HCT116 (cell line): Measurements from ENCODE around the gene MISP. TPM values are rescaled to one million over a fixed set of nuclear protein-coding genes. Genes with fewer than 3 reads are reported as not detected.

Experiments
- ATAC-seq: fragments of 200-7000 bp; cut with Tn5 transposase; 2 replicates; pipeline ENCODE4 v1.9.1; 2020; ENCODE audit warnings: mild to moderate bottlenecking, moderate library complexity
- BruUV-seq: library from RNA; stranded (reverse); fragments of 400-500 nt; replicated peaks from 2 replicates; lab custom pipeline; 2021; lab: Mats Ljungman, UMichigan
- CTCF ChIA-PET: fragments of 300-600 bp; sonication (Branson Sonifier 250); formaldehyde crosslinking; loops from one replicate; lab custom pipeline; 2021; ENCODE audit warnings: antibody characterized with exemption; lab: Charles Lee
- POLR2A ChIA-PET: fragments of 300-600, 350-600 bp; sonication (Branson Sonifier 250); formaldehyde crosslinking; loops from one replicate; lab custom pipeline; 2021; ENCODE audit warnings: antibody characterized with exemption; lab: Charles Lee
- RAD21 ChIA-PET, 2 experiments: fragments of 300-600 bp; sonication (Branson Sonifier 250); formaldehyde crosslinking; loops; one replicate each; lab custom pipeline; 2023; ENCODE audit warnings: low total read pairs in 2 of 2; ENCODE audit not compliant: uncharacterized antibody in 2 of 2, unreplicated experiment in 2 of 2, low non-redundant PET in 1 of 2; lab: Charles Lee
- DNase-seq: peaks from one replicate; pipeline ENCODE4 v3.0.0-alpha.2; 2010; ENCODE audit warnings: low read depth, low spot score
- H2AFZ ChIP-seq: fragments of 200-600 bp; shearing (Covaris generic), sonication (generic); 2 replicates; pipeline ENCODE4 v1.6.1; 2017; ENCODE audit warnings: low read depth, mixed run types, mixed read lengths, antibody characterized with exemption, low read length; ENCODE audit not compliant: poor library complexity, severe bottlenecking
- H3K27ac ChIP-seq: 2 replicates; pipeline ENCODE4 v1.5.1; 2012; ENCODE audit warnings: low read depth, low read length
- H3K27me3 ChIP-seq: fragments of 200-600 bp; sonication (generic); 2 replicates; pipeline ENCODE4 v1.6.1; 2016; ENCODE audit warnings: mixed run types, low read length, mixed read lengths; ENCODE audit not compliant: insufficient read depth
- H3K36me3 ChIP-seq, 2 experiments: fragments of 200-500 bp in 1 of 2; fragments of 200-600 bp in 1 of 2; sonication (Bioruptor generic) in 1 of 2; sonication (generic) in 1 of 2; 2 replicates each; pipeline versions ENCODE4 v1.5.1 to v1.6.1; 2014 to 2016; ENCODE audit warnings: low read length in 2 of 2, inconsistent platforms in 1 of 2, mixed read lengths in 1 of 2, mixed run types in 1 of 2; ENCODE audit not compliant: insufficient read depth in 2 of 2, control insufficient read depth in 1 of 2
- H3K4me1 ChIP-seq, 2 experiments: fragments of 200-600 bp in 1 of 2; sonication (generic) in 1 of 2; 2 replicates each; pipeline versions ENCODE4 v1.5.1 to v1.6.1; 2012 to 2017; ENCODE audit warnings: low read length in 2 of 2, inconsistent platforms in 1 of 2, mild to moderate bottlenecking in 1 of 2, mixed read lengths in 1 of 2, mixed run types in 1 of 2, moderate library complexity in 1 of 2; ENCODE audit not compliant: insufficient read depth in 2 of 2, control insufficient read depth in 1 of 2
- H3K4me2 ChIP-seq: fragments of 200-600 bp; sonication (generic); 2 replicates; pipeline ENCODE4 v1.6.1; 2017; ENCODE audit warnings: mixed run types, low read length, mixed read lengths
- H3K4me3 ChIP-seq, 2 experiments: fragments of 200-600 bp in 1 of 2; sonication (generic) in 1 of 2; replicated peaks in 1 of 2; 2 replicates each; pipeline ENCODE4 v1.5.1; 2011 to 2016; ENCODE audit warnings: low read length in 2 of 2, control low read depth in 1 of 2, low read depth in 1 of 2, mild to moderate bottlenecking in 1 of 2, mixed read lengths in 1 of 2, mixed run types in 1 of 2
- H3K79me2 ChIP-seq: fragments of 200-600 bp; sonication (generic); 2 replicates; pipeline ENCODE4 v1.6.1; 2017; ENCODE audit warnings: mild to moderate bottlenecking, mixed run types, low read length, moderate library complexity, mixed read lengths; ENCODE audit not compliant: insufficient read depth
- H3K9ac ChIP-seq: fragments of 200-600 bp; sonication (generic); 2 replicates; pipeline ENCODE4 v1.6.1; 2016; ENCODE audit warnings: low read length, mixed read lengths
- H3K9me2 ChIP-seq: fragments of 200-600 bp; sonication (generic), shearing (Covaris generic); 2 replicates; pipeline ENCODE4 v1.6.1; 2017; ENCODE audit warnings: mixed run types, mild to moderate bottlenecking, moderate library complexity; ENCODE audit not compliant: insufficient read depth
- H3K9me3 ChIP-seq, 2 experiments: fragments of 200-500 bp in 1 of 2; fragments of 200-600 bp in 1 of 2; sonication (Bioruptor generic) in 1 of 2; sonication (generic) in 1 of 2; 2 replicates each; pipeline ENCODE4 v1.6.1; 2014 to 2017; ENCODE audit warnings: low read length in 2 of 2, mixed read lengths in 2 of 2, inconsistent platforms in 1 of 2, low read depth in 1 of 2, mild to moderate bottlenecking in 1 of 2, mixed run types in 1 of 2, moderate library complexity in 1 of 2; ENCODE audit not compliant: control insufficient read depth in 1 of 2, insufficient read depth in 1 of 2
- H4K20me1 ChIP-seq: fragments of 200-600 bp; sonication (generic), shearing (Covaris generic); 2 replicates; pipeline ENCODE4 v1.6.1; 2017; ENCODE audit warnings: mixed run types, mild to moderate bottlenecking, moderate library complexity; ENCODE audit not compliant: insufficient read depth
- ELF1 ChIP-seq: IDR thresholded peaks from 2 replicates; pipeline ENCODE4 v1.6.1; 2012; ENCODE audit warnings: low read depth, borderline replicate concordance
- FOSL1 ChIP-seq: IDR thresholded peaks from 2 replicates; pipeline ENCODE4 v1.6.1; 2012; ENCODE audit warnings: low read depth
- MAX ChIP-seq: IDR thresholded peaks from 2 replicates; pipeline ENCODE4 v1.6.1; 2012
- POLR2A ChIP-seq: IDR thresholded peaks from 2 replicates; pipeline ENCODE4 v1.7.0; 2011; ENCODE audit warnings: borderline replicate concordance; ENCODE audit not compliant: insufficient read depth, insufficient read length; ENCODE audit errors: extremely low read depth
- POLR2AphosphoS5 ChIP-seq: IDR thresholded peaks from 2 replicates; pipeline ENCODE4 v1.6.1; 2011; ENCODE audit warnings: mild to moderate bottlenecking, low read depth, low read length, moderate library complexity
- RAD21 ChIP-seq: IDR thresholded peaks from 2 replicates; pipeline ENCODE4 v1.6.1; 2012; ENCODE audit warnings: low read depth, mild to moderate bottlenecking
- REST ChIP-seq: IDR thresholded peaks from 2 replicates; pipeline ENCODE4 v1.6.1; 2012; ENCODE audit warnings: low read depth
- SIN3A ChIP-seq: IDR thresholded peaks from 2 replicates; pipeline ENCODE4 v1.6.1; 2012; ENCODE audit warnings: low read depth
- SRF ChIP-seq: IDR thresholded peaks from 2 replicates; pipeline ENCODE4 v1.6.1; 2012; ENCODE audit warnings: low read depth
- ZBTB33 ChIP-seq: IDR thresholded peaks from 2 replicates; pipeline ENCODE4 v1.6.1; 2011; ENCODE audit warnings: mild to moderate bottlenecking, low read length, moderate library complexity; ENCODE audit not compliant: insufficient replicate concordance; ENCODE audit errors: extremely low read depth
- ZFX ChIP-seq: fragments of 450-650 bp; IDR thresholded peaks from 2 replicates; pipeline ENCODE4 v1.6.1; 2017
- ZNF274 ChIP-seq: fragments of 200-500 bp; sonication (Bioruptor generic); IDR thresholded peaks from 2 replicates; pipeline ENCODE4 v1.6.1; 2014; ENCODE audit warnings: mild to moderate bottlenecking, low read depth, low read length, inconsistent platforms
- intact Hi-C: fragments of 100-400 bp; cut with micrococcal nuclease; formaldehyde crosslinking; loops from 2 replicates; pipeline ENCODE4 v1.10.0; 2022
- total RNA-seq: library from RNA; stranded (reverse); gene quantifications from one replicate; pipeline ENCODE4 v1.2.1, GENCODE V29; 2021; ENCODE audit not compliant: unreplicated experiment

The MISP gene
- total RNA-seq, 1 experiment from 2014 or later = 38.2 TPM

- TF ChIP-seq REST = no peak
- no peak for TF ChIP-seq SRF
- TF ChIP-seq FOSL1 = no peak
- TF ChIP-seq ELF1 = no peak
- no peak for TF ChIP-seq ZFX
- no peak for TF ChIP-seq POLR2AphosphoS5
Measured at GRCh38 chr19:746956-747355, 4.0 kb upstream of the MISP start (continued).

GRCh38 chr19:747432-748273 lies 3.3 kb upstream of the MISP start:
- Histone ChIP-seq H2AFZ (no peak overlapping the region), H3K9ac (no peak overlapping the region)
- intact Hi-C loops = no loop called here

More at GRCh38 chr19:747432-748273, 3.3 kb upstream of the MISP start:
- Histone ChIP-seq H3K9me3 (peaks cover 0 to 7% of the 10 kb centered on the region in 2 experiments; a peak in 2 of 4 replicates), H3K27ac (no peak overlapping the region), H3K36me3 (no peaks in the 10 kb centered on the region), H3K4me3 (no peak overlapping the region), H3K4me2 (no peak overlapping the region), H3K4me1 (peaks cover 15 to 25% of the 10 kb centered on the region in 2 experiments), H4K20me1 (no peaks in the 10 kb centered on the region), H3K27me3 (no peaks in the 10 kb centered on the region), H3K9me2 (no peaks in the 10 kb centered on the region), H3K79me2 (peaks cover 5% of the 10 kb centered on the region; the same call in 1 of the 2 replicates)
- ATAC-seq = no peak
- BruUV-seq = no TSS peak
- POLR2A ChIA-PET = no interaction called here
- RAD21 ChIA-PET = no interaction called here
- DNase-seq = no peak
- CTCF ChIA-PET = no interaction called here
- TF ChIP-seq POLR2A (no peak), FOSL1 (no peak), ZNF274 (no peak), MAX (no peak), REST (no peak), SRF (no peak), RAD21 (no peak), SIN3A (no peak), ZBTB33 (no peak)
